A549 (cell line): ENCODE measurements around the gene OR6X1. TPM values are rescaled to one million over a fixed set of nuclear protein-coding genes. Genes with fewer than 3 reads are reported as not detected.

Experiments
- ATAC-seq, 2 experiments: fragments of 200-7000 bp in 1 of 2; fragments of >200 bp in 1 of 2; cut with Nextera tagmentation in 1 of 2; cut with Tn5 transposase in 1 of 2; 3 replicates each; pipeline versions ENCODE4 v1.8.0 to v1.9.1; 2018 to 2020; ENCODE audit warnings: mild to moderate bottlenecking in 1 of 2, moderate library complexity in 1 of 2
- CTCF ChIA-PET: fragments of 300-600 bp; sonication (Branson Sonifier 250); formaldehyde crosslinking; extraction: SDS; loops from one replicate; lab custom pipeline; 2021; ENCODE audit warnings: antibody characterized with exemption, inconsistent platforms; lab: Yijun Ruan, JAX
- POLR2A ChIA-PET: fragments of 350-600 bp; formaldehyde crosslinking; extraction: SDS; loops from one replicate; lab custom pipeline; 2021; ENCODE audit warnings: antibody characterized with exemption, inconsistent platforms; lab: Yijun Ruan, JAX
- DNase-seq, 2 experiments: peaks; one replicate each; pipeline versions ENCODE4 v3.0.0 to v3.0.0-alpha.2; 2011 to 2016; ENCODE audit warnings: low read depth in 1 of 2, low spot score in 1 of 2
- FAIRE-seq: peaks from 2 replicates; lab custom pipeline; 2011; peaks lifted over from hg19 to GRCh38; lab: Jason Lieb, UNC
- H3K27ac ChIP-seq, 2 experiments: fragments of >200 bp; sonication (Bioruptor Twin); formaldehyde crosslinking; 3 replicates each; pipeline ENCODE4 v1.5.1; 2016 to 2017
- H3K4me1 ChIP-seq: fragments of >200 bp; sonication (Bioruptor Twin); formaldehyde crosslinking; 3 replicates; pipeline ENCODE4 v1.6.1; 2016
- H3K4me2 ChIP-seq: fragments of >200 bp; sonication (Bioruptor Twin); formaldehyde crosslinking; 3 replicates; pipeline ENCODE4 v1.6.1; 2016
- H3K4me3 ChIP-seq: fragments of >200 bp; sonication (Bioruptor Twin); formaldehyde crosslinking; 3 replicates; pipeline ENCODE4 v1.5.1; 2016
- H3K9me3 ChIP-seq: fragments of >200 bp; sonication (Bioruptor Twin); formaldehyde crosslinking; 3 replicates; pipeline ENCODE4 v1.6.1; 2016
- BHLHE40 ChIP-seq: IDR thresholded peaks from 2 replicates; pipeline ENCODE4 v1.6.1; 2012; ENCODE audit warnings: low read depth, low read length, inconsistent platforms
- CEBPB ChIP-seq, 2 experiments: fragments of >200 bp in 1 of 2; sonication (Bioruptor Twin) in 1 of 2; formaldehyde crosslinking in 1 of 2; IDR thresholded peaks; 2 replicates each; pipeline ENCODE4 v1.6.1; 2012 to 2016
- HEYL ChIP-seq: fragments of 250-450 bp; sonication (Bioruptor Pico); IDR thresholded peaks from 2 replicates; pipeline ENCODE4 v1.8.0; 2021; ENCODE audit warnings: mild to moderate bottlenecking, moderate library complexity
- HOXB5 ChIP-seq: fragments of 250-450 bp; sonication (Bioruptor Pico); IDR thresholded peaks from 2 replicates; pipeline ENCODE4 v1.5.0; 2020; ENCODE audit warnings: mild to moderate bottlenecking, moderate library complexity
- JUN ChIP-seq, 2 experiments: fragments of >200 bp; sonication (Bioruptor Twin); formaldehyde crosslinking; IDR thresholded peaks; 2 replicates in 1 of 2; 3 replicates in 1 of 2; pipeline ENCODE4 v1.6.1; 2016 to 2017
- KDM5A ChIP-seq: fragments of 200-600 bp; sonication (generic); IDR thresholded peaks from 2 replicates; pipeline ENCODE4 v1.6.1; 2016; ENCODE audit warnings: antibody characterized with exemption, mild to moderate bottlenecking
- MAFK ChIP-seq: fragments of 450-650 bp; IDR thresholded peaks from 2 replicates; pipeline ENCODE4 v1.6.1; 2014; ENCODE audit not compliant: partially characterized antibody
- MAZ ChIP-seq: fragments of 150-350 bp; IDR thresholded peaks from 2 replicates; pipeline ENCODE4 v1.6.1; 2014; ENCODE audit warnings: antibody characterized with exemption, low read depth, low read length, borderline replicate concordance
- NFE2L2 ChIP-seq: fragments of 150-350 bp; conservative IDR thresholded peaks from 2 replicates; pipeline ENCODE4 v1.6.1; 2014; ENCODE audit warnings: low read length
- POLR2A ChIP-seq: IDR thresholded peaks from 2 replicates; pipeline ENCODE4 v1.6.1; 2012; ENCODE audit warnings: mild to moderate bottlenecking, low read length
- RAD21 ChIP-seq, 2 experiments: fragments of >200 bp in 1 of 2; sonication (Bioruptor Twin) in 1 of 2; formaldehyde crosslinking in 1 of 2; IDR thresholded peaks in 1 of 2; conservative IDR thresholded peaks in 1 of 2; 2 replicates in 1 of 2; 3 replicates in 1 of 2; pipeline ENCODE4 v1.6.1; 2012 to 2018; ENCODE audit warnings: inconsistent platforms in 1 of 2
- WGBS: methylation state at CpG from one replicate; pipeline ENCODE4 v1.1.6; 2017; ENCODE audit errors: missing lambda C conversion rate; 5-methylcytosine and 5-hydroxymethylcytosine counted together
- polyA plus RNA-seq, 4 experiments: library from polyadenylated mRNA; depleted of rRNA in 3 of 4; stranded (reverse); fragments of >200 nt; fragmentation: RNase III in 1 of 4; extraction: RNeasy Plus Mini Kit Qiagen cat#74134 plus additional on column Dnase treatment in 1 of 4; gene quantifications; 2 replicates in 3 of 4; 3 replicates in 1 of 4; pipeline ENCODE4 v1.2.3, GENCODE V29; 2011 to 2017
- TF ChIP-seq, protein P1 (sequence below): fragments of 200-600 bp; sonication (generic); IDR thresholded peaks from 2 replicates; pipeline ENCODE4 v1.6.1; 2016; ENCODE audit warnings: antibody characterized with exemption, mild to moderate bottlenecking, moderate library complexity
- TF ChIP-seq, protein P2 (sequence below): IDR thresholded peaks from 2 replicates; pipeline ENCODE4 v1.6.1; 2012; ENCODE audit warnings: low read depth, borderline replicate concordance
- TF ChIP-seq, protein P3 (sequence below): fragments of >200 bp; sonication (Bioruptor Twin); formaldehyde crosslinking; IDR thresholded peaks from 3 replicates; pipeline ENCODE4 v1.5.1; 2016
- TF ChIP-seq, protein P4 (sequence below): fragments of 250-450 bp; sonication (Bioruptor Pico); IDR thresholded peaks from 2 replicates; pipeline ENCODE4 v1.5.0; 2020; ENCODE audit warnings: low read depth, mild to moderate bottlenecking, moderate library complexity
- TF ChIP-seq, protein P5 (sequence below): fragments of 150-350 bp; IDR thresholded peaks from 2 replicates; pipeline ENCODE4 v1.6.1; 2014; ENCODE audit warnings: low read depth, mild to moderate bottlenecking, low read length

Gene OR6X1
- polyA plus RNA-seq, 2 of the 4 experiments (the other 2 are of a cell fraction): not detected

DNA sequence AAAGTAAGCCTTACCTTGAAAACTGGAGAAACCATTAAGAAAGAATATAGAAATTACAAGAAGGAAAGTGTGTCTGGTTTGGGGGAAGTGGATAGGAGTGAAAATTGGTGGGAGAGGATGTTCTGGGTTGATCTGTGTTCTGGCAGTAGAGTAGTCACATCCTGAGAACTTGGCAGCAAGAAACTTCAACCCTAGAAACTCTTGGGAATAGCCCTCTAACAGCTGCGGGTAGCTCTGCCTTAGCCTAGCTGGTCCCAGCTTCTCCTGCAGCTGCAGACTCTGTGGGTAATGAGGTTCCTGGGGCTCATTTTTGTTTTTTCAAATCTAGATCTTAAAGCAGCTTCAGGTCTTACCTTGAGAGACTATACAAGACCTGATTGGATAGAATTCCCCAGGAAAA is 24.2 kb upstream of the OR6X1 start (continued):
- TF ChIP-seq, protein P1, sequence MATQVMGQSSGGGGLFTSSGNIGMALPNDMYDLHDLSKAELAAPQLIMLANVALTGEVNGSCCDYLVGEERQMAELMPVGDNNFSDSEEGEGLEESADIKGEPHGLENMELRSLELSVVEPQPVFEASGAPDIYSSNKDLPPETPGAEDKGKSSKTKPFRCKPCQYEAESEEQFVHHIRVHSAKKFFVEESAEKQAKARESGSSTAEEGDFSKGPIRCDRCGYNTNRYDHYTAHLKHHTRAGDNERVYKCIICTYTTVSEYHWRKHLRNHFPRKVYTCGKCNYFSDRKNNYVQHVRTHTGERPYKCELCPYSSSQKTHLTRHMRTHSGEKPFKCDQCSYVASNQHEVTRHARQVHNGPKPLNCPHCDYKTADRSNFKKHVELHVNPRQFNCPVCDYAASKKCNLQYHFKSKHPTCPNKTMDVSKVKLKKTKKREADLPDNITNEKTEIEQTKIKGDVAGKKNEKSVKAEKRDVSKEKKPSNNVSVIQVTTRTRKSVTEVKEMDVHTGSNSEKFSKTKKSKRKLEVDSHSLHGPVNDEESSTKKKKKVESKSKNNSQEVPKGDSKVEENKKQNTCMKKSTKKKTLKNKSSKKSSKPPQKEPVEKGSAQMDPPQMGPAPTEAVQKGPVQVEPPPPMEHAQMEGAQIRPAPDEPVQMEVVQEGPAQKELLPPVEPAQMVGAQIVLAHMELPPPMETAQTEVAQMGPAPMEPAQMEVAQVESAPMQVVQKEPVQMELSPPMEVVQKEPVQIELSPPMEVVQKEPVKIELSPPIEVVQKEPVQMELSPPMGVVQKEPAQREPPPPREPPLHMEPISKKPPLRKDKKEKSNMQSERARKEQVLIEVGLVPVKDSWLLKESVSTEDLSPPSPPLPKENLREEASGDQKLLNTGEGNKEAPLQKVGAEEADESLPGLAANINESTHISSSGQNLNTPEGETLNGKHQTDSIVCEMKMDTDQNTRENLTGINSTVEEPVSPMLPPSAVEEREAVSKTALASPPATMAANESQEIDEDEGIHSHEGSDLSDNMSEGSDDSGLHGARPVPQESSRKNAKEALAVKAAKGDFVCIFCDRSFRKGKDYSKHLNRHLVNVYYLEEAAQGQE: no peak
- no peak for TF ChIP-seq KDM5A
- no peak for TF ChIP-seq RAD21 (conservative IDR thresholded peaks at IDR 0.05 in 1 of 2, IDR thresholded peaks at IDR 0.05 in 1 of 2)

DNA sequence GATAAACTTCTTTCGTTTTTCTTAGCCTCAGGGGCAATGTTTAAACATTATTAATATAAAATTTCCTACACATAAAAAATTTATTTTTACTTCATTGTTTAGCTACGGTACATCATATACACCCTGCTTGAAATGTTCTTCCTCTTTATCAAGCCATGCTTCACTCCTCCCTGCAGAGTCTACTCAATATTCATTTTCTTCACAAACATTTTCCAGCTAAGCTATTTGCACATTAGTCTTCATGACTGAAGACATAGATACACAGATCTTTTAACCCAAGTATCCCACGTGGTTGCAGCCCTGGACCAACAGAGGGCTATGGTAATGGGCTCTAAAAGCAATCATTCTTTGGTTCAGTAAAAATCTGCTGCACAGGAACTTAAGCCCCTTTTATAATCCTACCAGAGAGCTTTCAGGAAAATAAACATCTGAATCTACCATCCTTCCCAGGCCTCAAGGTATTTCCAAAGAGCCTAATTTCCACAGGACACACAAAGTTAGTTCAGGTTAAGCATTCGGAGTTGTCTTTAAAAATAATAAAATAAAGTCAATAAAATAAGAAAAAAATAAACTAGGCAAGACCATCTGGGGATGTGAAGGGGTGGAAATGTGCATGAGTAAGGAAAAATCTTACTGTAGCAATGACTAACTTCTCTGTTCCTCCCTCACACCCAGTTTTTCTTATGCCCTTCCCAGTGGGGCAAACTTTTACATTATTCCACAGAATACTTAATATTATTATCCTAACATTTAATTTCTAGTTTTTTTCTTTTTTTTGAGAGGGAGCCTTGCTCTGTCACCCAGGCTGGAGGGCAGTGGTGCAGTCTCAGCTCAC is 21.6 kb upstream of the OR6X1 start:
- DNase-seq (no peak), ATAC-seq (no peak), FAIRE-seq (no peak)
- no peak for TF ChIP-seq HOXB5
- TF ChIP-seq MAFK: no peak
- TF ChIP-seq, protein P2, sequence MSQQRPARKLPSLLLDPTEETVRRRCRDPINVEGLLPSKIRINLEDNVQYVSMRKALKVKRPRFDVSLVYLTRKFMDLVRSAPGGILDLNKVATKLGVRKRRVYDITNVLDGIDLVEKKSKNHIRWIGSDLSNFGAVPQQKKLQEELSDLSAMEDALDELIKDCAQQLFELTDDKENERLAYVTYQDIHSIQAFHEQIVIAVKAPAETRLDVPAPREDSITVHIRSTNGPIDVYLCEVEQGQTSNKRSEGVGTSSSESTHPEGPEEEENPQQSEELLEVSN: no peak
- TF ChIP-seq BHLHE40: no peak
- TF ChIP-seq CEBPB (IDR thresholded peaks at IDR 0.05): no peak
- TF ChIP-seq MAZ: no peak
- TF ChIP-seq HEYL (CRISPR knock-in tag): no peak
- ChIA-PET CTCF (no interaction called here), POLR2A (no interaction called here)
- Histone ChIP-seq H3K4me3 (no peak overlapping the region), H3K4me1 (no peaks in the 10 kb centered on the region), H3K27ac (no peak overlapping the region), H3K9me3 (no peaks in the 10 kb centered on the region), H3K4me2 (no peak overlapping the region)
- WGBS: 18% methylated on average over 4 of the region's 4 CpGs

DNA sequence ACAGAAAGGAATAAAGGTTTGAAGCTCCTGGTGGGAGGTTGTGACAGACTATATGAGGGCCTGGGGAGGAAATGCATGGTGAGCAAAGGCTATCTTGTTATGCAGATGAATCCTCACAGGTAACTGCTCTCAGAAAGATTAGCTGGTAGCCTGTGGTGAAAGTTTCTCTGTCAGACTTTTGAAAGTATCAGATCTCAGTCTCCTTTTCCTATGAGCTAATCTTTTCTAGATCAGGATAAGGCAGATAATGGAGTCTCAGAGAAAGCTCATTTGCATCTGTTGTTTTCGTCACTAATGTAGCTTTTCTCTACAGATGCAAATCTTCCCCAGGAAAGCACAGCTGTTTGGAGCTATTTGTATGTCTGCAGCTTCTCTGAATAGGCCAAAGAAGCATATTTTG is 21.0 kb upstream of the OR6X1 start:
- 15% methylated on average over 1 of the region's 1 CpG for WGBS

More for the DNA sequence above, 21.0 kb upstream of the OR6X1 start:
- Histone ChIP-seq H3K27ac (no peak overlapping the region), H3K4me1 (no peaks in the 10 kb centered on the region), H3K9me3 (no peaks in the 10 kb centered on the region), H3K4me3 (no peak overlapping the region), H3K4me2 (no peak overlapping the region)
- TF ChIP-seq POLR2A (no peak), JUN (IDR thresholded peaks at IDR 0.05) (no peak), MAFK (no peak), NFE2L2 (no peak)
- TF ChIP-seq, protein P3, sequence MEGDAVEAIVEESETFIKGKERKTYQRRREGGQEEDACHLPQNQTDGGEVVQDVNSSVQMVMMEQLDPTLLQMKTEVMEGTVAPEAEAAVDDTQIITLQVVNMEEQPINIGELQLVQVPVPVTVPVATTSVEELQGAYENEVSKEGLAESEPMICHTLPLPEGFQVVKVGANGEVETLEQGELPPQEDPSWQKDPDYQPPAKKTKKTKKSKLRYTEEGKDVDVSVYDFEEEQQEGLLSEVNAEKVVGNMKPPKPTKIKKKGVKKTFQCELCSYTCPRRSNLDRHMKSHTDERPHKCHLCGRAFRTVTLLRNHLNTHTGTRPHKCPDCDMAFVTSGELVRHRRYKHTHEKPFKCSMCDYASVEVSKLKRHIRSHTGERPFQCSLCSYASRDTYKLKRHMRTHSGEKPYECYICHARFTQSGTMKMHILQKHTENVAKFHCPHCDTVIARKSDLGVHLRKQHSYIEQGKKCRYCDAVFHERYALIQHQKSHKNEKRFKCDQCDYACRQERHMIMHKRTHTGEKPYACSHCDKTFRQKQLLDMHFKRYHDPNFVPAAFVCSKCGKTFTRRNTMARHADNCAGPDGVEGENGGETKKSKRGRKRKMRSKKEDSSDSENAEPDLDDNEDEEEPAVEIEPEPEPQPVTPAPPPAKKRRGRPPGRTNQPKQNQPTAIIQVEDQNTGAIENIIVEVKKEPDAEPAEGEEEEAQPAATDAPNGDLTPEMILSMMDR: no peak
- TF ChIP-seq, protein P4, sequence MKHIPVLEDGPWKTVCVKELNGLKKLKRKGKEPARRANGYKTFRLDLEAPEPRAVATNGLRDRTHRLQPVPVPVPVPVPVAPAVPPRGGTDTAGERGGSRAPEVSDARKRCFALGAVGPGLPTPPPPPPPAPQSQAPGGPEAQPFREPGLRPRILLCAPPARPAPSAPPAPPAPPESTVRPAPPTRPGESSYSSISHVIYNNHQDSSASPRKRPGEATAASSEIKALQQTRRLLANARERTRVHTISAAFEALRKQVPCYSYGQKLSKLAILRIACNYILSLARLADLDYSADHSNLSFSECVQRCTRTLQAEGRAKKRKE (CRISPR knock-in tag): no peak
- TF ChIP-seq, protein P5, sequence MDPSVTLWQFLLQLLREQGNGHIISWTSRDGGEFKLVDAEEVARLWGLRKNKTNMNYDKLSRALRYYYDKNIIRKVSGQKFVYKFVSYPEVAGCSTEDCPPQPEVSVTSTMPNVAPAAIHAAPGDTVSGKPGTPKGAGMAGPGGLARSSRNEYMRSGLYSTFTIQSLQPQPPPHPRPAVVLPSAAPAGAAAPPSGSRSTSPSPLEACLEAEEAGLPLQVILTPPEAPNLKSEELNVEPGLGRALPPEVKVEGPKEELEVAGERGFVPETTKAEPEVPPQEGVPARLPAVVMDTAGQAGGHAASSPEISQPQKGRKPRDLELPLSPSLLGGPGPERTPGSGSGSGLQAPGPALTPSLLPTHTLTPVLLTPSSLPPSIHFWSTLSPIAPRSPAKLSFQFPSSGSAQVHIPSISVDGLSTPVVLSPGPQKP: no peak
- DNase-seq: no peak
- FAIRE-seq: no peak
- POLR2A ChIA-PET: no interaction called here
- CTCF ChIA-PET: no interaction called here
- ATAC-seq: no peak
